A673 (cell line): ENCODE results near the gene ARMC12.

Experiments used
- CTCF ChIP-seq: fragments of 300-800, 200-600 bp; sonication (generic); conservative IDR thresholded peaks from 2 replicates; pipeline ENCODE4 v1.5.1; 2017; ENCODE audit warnings: low read depth, mild to moderate bottlenecking, antibody characterized with exemption, low read length, moderate library complexity, mixed read lengths
- EZH2 ChIP-seq: fragments of 200-600 bp; sonication (generic); IDR thresholded peaks from 2 replicates; pipeline ENCODE4 v1.6.1; 2017; ENCODE audit warnings: borderline replicate concordance, low read depth, mild to moderate bottlenecking, mixed read lengths, antibody characterized with exemption, low read length; ENCODE audit not compliant: poor library complexity, severe bottlenecking

- TF ChIP-seq CTCF (no peak), EZH2 (no peak)
Measured at GRCh38 chr6:35786810-35787209, 50.0 kb downstream of the ARMC12 start.
